Esophagus mucosa (tissue), 1 donor: ENCODE results near the gene SCYGR8. TPM values are rescaled to one million over a fixed set of nuclear protein-coding genes. Genes with fewer than 3 reads are reported as not detected.
A peak's percentile ranks its signal among the peaks of the same experiment; 100 is the strongest.
"Not testable (repeated sequence)": the region's sequence is repeated elsewhere in the genome, so short reads cannot be mapped to it uniquely, and the experiment has no call there.

ENCODE experiments used
- ATAC-seq: fragments of 200-7000 bp; cut with Tn5 transposase; one replicate; pipeline ENCODE4 v1.9.1; 2020
- total RNA-seq: library from RNA; stranded (reverse); gene quantifications from one replicate; pipeline ENCODE4 v1.2.4, GENCODE V29; 2023
- donor health status: DM: yes; HTN: yes; CAD: no.

The SCYGR8 gene
- total RNA-seq, result not detected

DNA sequence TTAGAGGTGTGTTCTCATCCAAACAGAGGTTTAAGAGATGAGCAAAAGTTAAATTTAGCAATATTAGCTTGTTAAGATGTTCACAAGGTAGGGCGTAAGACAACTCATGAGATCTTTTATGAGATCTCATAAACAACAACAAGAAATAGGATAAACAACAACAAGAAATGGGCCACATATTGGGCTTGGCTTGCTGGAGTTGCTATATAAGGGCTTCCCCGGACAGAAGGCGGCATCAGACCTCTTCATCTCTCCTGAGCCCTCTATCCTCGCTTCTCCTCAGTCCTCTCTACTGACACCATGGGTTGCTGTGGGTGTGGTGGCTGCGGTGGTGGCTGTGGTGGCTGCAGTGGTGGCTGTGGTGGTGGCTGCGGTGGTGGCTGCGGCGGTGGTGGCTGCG is at the start of gene SCYGR8:
SCYGR8 (plus strand) TSS at position 301 of the 400 bp plus-strand sequence; CDS start at position 301, 0 bp downstream.
- ATAC-seq, result no peak

GRCh38 chr2:227696990-227697679 is 48.6 kb upstream of the SCYGR8 start:
- no peak for ATAC-seq

DNA sequence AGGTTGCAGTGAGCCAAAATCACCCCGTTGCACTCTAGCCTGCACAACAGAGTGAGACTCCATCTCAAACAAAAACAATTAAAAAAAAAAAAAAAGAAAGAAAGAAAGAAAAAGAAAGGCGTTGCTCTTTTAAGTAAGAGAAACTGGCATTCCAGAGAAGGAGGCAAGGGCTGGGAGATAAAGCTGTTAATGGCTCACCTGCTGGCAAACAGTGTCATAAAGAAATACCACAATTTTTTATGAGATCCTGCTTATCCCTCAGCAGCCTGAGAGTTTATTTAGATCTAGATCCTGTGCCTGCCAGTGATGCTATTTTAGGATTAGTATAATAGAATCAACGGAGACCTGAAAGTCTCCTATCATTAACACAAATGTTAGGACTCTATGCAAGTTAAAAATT is 44.1 kb upstream of the SCYGR8 start:
- no peak for ATAC-seq

GRCh38 chr2:227703280-227703732 is 42.4 kb upstream of the SCYGR8 start:
- peak; percentile 74 for ATAC-seq

DNA sequence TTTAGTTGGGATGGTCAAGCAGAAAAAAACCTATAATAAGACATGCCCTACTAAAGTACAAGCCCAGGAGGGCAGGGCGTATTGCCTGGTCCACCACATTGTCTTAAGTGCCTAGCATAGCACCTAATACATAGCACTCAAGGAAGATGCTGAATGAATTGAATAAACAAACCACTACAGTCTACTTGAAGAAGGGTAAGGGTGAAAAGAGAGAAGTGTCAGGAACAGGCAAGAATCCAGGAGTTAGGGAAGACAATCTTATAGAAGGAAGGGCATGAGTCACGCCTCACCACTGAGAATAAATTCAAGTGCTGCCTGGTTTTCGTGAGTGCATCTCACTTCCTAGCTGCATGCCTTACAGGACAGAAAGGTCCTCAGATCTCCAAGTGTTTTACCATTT is 41.7 kb upstream of the SCYGR8 start:
- ATAC-seq, result no peak

- ATAC-seq, result no peak
These were observed 38.8 kb upstream of the SCYGR8 start for GRCh38 chr2:227706859-227707258.

- ATAC-seq, result no peak
These were observed 38.3 kb upstream of the SCYGR8 start for GRCh38 chr2:227707390-227707789.

GRCh38 chr2:227710986-227711385 is 34.7 kb upstream of the SCYGR8 start:
- no peak for ATAC-seq

- no peak for ATAC-seq
These were observed 32.4 kb upstream of the SCYGR8 start for GRCh38 chr2:227713291-227713690.

DNA sequence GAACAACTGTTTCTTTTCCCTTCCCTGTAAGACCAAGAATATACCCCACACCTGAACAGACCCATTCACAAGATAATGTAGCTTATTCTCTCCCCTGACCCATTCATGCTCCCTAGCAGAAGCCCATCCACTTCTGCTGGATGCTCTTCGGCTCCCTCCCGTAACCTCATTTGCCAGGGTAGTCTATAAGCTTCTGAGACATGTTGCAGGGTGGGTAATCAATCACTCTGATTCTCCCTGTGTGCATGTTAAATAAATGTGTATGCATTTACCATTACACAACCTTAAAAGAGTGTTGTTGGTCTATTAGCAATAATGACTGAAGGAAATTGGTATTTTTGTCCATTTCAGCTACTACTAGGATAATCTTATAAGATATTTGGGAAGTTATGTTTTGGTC is 29.2 kb upstream of the SCYGR8 start:
- no peak for ATAC-seq

GRCh38 chr2:227717687-227718567 is 27.8 kb upstream of the SCYGR8 start, which contains the start of gene SLC19A3:
Gene SLC19A3, minus strand, starts transcription at chr2:227718028. Its CDS starts 15,710 bp downstream, at chr2:227702318.
- peak; percentile 79 for ATAC-seq

GRCh38 chr2:227719641-227720040 is 26.1 kb upstream of the SCYGR8 start:
- peak; percentile 47 for ATAC-seq

GRCh38 chr2:227720680-227721079 is 25.0 kb upstream of the SCYGR8 start:
- peak; percentile 66 for ATAC-seq

- ATAC-seq, result not testable (repeated sequence)
These were observed 22.9 kb upstream of the SCYGR8 start for GRCh38 chr2:227722821-227723220.

- ATAC-seq, result no peak
These were observed 21.2 kb upstream of the SCYGR8 start, which contains the start of gene SCYGR6 for GRCh38 chr2:227724394-227725039. Gene SCYGR6, minus strand, starts transcription at chr2:227724757. Its CDS starts 0 bp downstream, at chr2:227724757.

DNA sequence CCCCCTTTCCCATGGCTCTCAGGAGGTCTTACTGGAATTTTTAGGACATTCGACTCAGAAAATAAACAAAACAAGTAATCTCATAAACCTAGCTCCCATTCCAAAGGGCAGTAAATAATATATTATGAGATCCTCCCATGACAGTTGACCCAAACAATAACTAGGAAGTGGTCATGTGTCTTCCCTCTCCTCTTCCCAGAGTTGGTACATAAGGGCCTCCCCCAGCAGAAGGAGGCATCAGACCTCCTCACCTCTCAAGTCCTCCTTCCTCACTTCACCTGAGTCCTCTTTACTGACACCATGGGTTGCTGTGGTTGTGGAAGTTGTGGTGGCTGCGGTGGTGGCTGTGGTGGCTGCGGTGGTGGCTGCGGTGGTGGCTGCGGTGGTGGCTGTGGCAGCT is 17.7 kb upstream of the SCYGR8 start, which contains the start of gene SCYGR7:
SCYGR7 (plus strand) TSS at position 301 of the 400 bp plus-strand sequence; CDS start at position 301, 0 bp downstream.
- no peak for ATAC-seq

DNA sequence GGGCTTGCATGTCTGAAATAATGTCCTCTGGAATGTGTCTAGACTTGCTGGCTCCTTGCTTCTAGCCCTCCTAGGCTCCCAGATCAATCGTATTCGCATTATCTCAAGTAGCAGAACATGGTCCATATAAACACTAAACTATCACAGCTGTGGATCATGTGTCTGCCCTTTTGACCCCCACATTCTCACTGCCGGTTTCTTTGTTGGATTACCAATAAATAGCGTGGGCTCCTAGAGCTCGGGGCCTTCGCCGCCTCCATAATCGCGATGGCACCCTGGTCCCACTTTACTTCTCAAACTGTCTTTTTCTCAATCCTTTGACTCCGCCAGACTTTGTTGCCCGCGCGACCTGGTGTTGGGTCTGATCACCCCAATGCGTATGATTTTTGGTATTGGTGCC is 6.3 kb upstream of the SCYGR8 start:
- no peak for ATAC-seq

- ATAC-seq, result not testable (repeated sequence)
These were observed 5.0 kb upstream of the SCYGR8 start for GRCh38 chr2:227740705-227741104.

DNA sequence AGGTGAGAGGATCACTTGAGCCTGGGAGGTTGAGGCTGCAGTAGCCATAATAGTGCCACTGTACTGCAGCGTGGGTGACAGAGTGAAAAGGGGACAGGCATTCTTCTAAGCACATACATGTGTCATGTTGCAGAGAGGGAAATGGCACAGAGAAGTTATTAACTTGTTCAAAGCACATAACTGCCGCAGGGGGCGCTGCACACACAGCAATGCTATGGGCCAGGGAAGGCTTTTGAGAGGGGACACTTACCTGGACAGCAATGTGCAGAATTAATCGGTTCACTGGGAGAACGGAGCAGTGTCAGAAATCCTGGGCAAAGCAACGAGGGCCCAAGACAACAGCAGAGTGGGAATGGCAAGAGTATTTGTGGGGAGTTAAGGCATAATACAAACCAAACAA is 2.4 kb downstream of the SCYGR8 start:
- ATAC-seq, result no peak

DNA sequence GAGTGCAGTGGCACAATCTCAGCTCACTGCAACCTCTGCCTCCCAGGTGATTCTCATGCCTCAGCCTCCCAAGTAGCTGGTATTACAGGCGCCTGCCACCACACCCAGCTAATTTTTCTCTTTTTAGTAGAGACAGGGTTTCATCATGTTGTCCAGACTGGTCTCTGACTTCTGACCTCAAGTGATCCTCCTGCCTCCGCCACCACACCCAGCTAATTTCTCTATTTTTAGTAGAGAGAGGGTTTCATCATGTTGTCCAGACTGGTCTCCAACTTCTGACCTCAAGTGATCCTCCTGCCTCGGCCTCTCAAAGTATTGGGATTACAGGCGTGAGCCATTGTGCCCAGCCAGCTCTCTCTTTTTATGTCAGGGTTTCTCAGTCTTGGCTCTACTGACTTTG is 10.6 kb downstream of the SCYGR8 start:
- ATAC-seq, result not testable (repeated sequence)

GRCh38 chr2:227759411-227760118 is 13.9 kb downstream of the SCYGR8 start:
- peak; percentile 99 for ATAC-seq
